Measurements from ENCODE around the gene GABBR2. TPM values are rescaled to one million over a fixed set of nuclear protein-coding genes. Genes with fewer than 3 reads are reported as not detected.

The GABBR2 gene
- total RNA-seq, 1 experiment from 2014 or later = 0.33 TPM

- CTCF ChIA-PET = no interaction called here
- H3K4me3 Mint-ChIP-seq (ENCODE audit: low read depth, unreplicated experiment) = no peak overlapping the region
- H3K36me3 Mint-ChIP-seq (ENCODE audit: insufficient read depth, unreplicated experiment) = no peaks in the 10 kb centered on the region
- intact Hi-C loops (cut with micrococcal nuclease; ENCODE audit: unreplicated experiment) = no loop called here
- peaks cover 8% of the 10 kb centered on the region for H3K4me1 Mint-ChIP-seq (ENCODE audit: low read depth, unreplicated experiment)
- no peak for DNase-seq
- H3K27ac Mint-ChIP-seq (ENCODE audit: unreplicated experiment) = no peak overlapping the region
- no TSS peak for BruUV-seq (replicated peaks)
- H3K9me3 Mint-ChIP-seq (ENCODE audit: low read depth, unreplicated experiment) = no peaks in the 10 kb centered on the region
- peaks cover 37% of the 10 kb centered on the region for H3K27me3 Mint-ChIP-seq (ENCODE audit: unreplicated experiment)
- no peak for TF ChIP-seq CTCF (IDR thresholded peaks at IDR 0.05; ENCODE audit: unreplicated experiment)
These were observed 382.1 kb downstream of the GABBR2 start for GRCh38 chr9:98326459-98327248.

DNA sequence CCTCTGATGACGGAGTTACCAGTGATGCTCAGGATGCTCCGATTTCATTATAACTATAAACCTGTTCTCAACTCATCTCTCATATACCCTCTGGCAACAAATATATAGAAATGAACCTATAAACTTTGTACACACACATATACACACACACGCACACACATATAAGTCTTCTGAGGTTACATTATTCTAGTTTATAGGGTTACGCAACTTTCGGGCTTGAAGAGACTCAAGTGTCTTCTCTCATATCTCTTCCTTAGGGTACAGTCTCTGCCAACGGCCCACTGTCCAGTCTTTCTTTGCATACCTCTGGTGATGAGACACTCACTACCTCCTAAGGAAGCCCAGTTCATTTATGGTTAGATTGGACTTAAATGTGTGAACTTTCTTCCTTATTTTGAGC is 383.9 kb downstream of the GABBR2 start:
- peaks cover 8% of the 10 kb centered on the region for H3K4me1 Mint-ChIP-seq (ENCODE audit: low read depth, unreplicated experiment)
- no peak for DNase-seq
- TF ChIP-seq CTCF (IDR thresholded peaks at IDR 0.05; ENCODE audit: unreplicated experiment) = no peak
- intact Hi-C loops (cut with micrococcal nuclease; ENCODE audit: unreplicated experiment) = no loop called here
- H3K4me3 Mint-ChIP-seq (ENCODE audit: low read depth, unreplicated experiment) = no peak overlapping the region
- CTCF ChIA-PET = no interaction called here
- BruUV-seq (replicated peaks) = no TSS peak
- H3K27ac Mint-ChIP-seq (ENCODE audit: unreplicated experiment) = no peak overlapping the region
- H3K27me3 Mint-ChIP-seq (ENCODE audit: unreplicated experiment) = peaks cover 20% of the 10 kb centered on the region
- H3K9me3 Mint-ChIP-seq (ENCODE audit: low read depth, unreplicated experiment) = no peaks in the 10 kb centered on the region
- H3K36me3 Mint-ChIP-seq (ENCODE audit: insufficient read depth, unreplicated experiment) = no peaks in the 10 kb centered on the region

- no peaks in the 10 kb centered on the region for H3K9me3 Mint-ChIP-seq (ENCODE audit: low read depth, unreplicated experiment)
- BruUV-seq (replicated peaks) = no TSS peak
- H3K27ac Mint-ChIP-seq (ENCODE audit: unreplicated experiment) = no peak overlapping the region
- CTCF ChIA-PET = no interaction called here
- peaks cover 8% of the 10 kb centered on the region for H3K4me1 Mint-ChIP-seq (ENCODE audit: low read depth, unreplicated experiment)
- H3K27me3 Mint-ChIP-seq (ENCODE audit: unreplicated experiment) = peaks cover 13% of the 10 kb centered on the region
- no peak for TF ChIP-seq CTCF (IDR thresholded peaks at IDR 0.05; ENCODE audit: unreplicated experiment)
- no peak overlapping the region for H3K4me3 Mint-ChIP-seq (ENCODE audit: low read depth, unreplicated experiment)
- no peaks in the 10 kb centered on the region for H3K36me3 Mint-ChIP-seq (ENCODE audit: insufficient read depth, unreplicated experiment)
- intact Hi-C loops (cut with micrococcal nuclease; ENCODE audit: unreplicated experiment) = no loop called here
- DNase-seq = no peak
These were observed 385.0 kb downstream of the GABBR2 start for GRCh38 chr9:98323831-98324135.

DNA sequence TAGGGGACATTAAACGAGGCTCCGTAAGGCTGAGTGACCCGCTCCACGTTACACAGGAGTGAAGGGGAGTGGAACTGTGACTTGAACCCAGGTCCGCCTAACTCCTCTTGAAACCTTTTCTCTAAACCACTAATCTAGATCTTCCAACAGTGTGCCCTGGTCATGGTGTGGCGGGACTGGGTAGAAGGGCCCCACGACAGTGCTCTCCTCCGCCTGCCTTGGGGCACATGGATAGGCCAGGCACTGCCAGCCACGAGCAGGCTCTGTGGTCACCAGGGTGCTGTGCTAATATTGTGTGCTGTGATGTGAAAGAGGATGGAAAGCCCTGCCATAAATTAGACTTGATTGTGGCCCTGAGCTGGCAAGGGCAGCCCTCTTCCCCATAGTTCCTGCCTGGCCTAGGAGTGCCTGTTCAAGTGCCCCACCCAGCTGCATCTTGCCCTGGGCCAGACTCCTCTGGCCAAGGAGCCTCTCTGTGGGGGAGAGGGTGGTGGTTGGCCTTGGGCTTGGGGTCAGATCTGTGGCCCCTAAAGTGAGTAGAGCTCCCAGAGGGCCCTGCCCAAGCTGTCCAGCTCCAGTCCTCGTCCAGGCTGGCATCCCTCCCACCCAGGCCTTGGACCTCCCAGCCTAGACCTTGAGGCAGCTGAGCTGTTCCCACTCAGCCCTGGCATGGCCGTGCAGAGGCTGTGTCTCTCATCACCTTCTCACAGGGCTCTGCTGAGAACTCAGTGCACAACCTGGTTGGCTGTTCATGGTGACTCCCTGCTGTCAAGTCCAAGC is 385.5 kb downstream of the GABBR2 start:
- intact Hi-C loops (cut with micrococcal nuclease; ENCODE audit: unreplicated experiment) = no loop called here
- CTCF ChIA-PET = no interaction called here
- Mint-ChIP-seq H3K27ac (ENCODE audit: unreplicated experiment) (no peak overlapping the region), H3K4me3 (ENCODE audit: low read depth, unreplicated experiment) (no peak overlapping the region), H3K36me3 (ENCODE audit: insufficient read depth, unreplicated experiment) (no peaks in the 10 kb centered on the region), H3K9me3 (ENCODE audit: low read depth, unreplicated experiment) (no peaks in the 10 kb centered on the region), H3K4me1 (ENCODE audit: low read depth, unreplicated experiment) (peaks cover 8% of the 10 kb centered on the region), H3K27me3 (ENCODE audit: unreplicated experiment) (peaks cover 13% of the 10 kb centered on the region)
- no peak for DNase-seq
- BruUV-seq (replicated peaks) = no TSS peak
- TF ChIP-seq CTCF (IDR thresholded peaks at IDR 0.05; ENCODE audit: unreplicated experiment) = no peak
